Colonic mucosa (tissue), 4 donors: Measurements from ENCODE around the gene ASB10. TPM values are rescaled to one million over a fixed set of nuclear protein-coding genes. Genes with fewer than 3 reads are reported as not detected.

Source experiments
- DNase-seq: peaks from one replicate; pipeline ENCODE4 v3.0.0-alpha.2; 2020
- H3K27ac ChIP-seq: fragments of 200-600 bp; one replicate; pipeline ENCODE4 v1.8.0; 2021
- H3K27me3 ChIP-seq: fragments of 200-600 bp; one replicate; pipeline ENCODE4 v1.8.0; 2021
- H3K36me3 ChIP-seq: fragments of 200-600 bp; one replicate; pipeline ENCODE4 v1.8.0; 2021
- H3K4me1 ChIP-seq: fragments of 200-600 bp; one replicate; pipeline ENCODE4 v1.8.0; 2021; ENCODE audit warnings: mild to moderate bottlenecking
- H3K4me3 ChIP-seq: fragments of 200-600 bp; one replicate; pipeline ENCODE4 v1.8.0; 2021
- H3K9ac ChIP-seq, 2 donors: one replicate each; pipeline ENCODE4 v1.7.0; 2013; ENCODE audit warnings: control low read depth in 2 of 2, low read depth in 2 of 2, low read length in 2 of 2
- H3K9me3 ChIP-seq: fragments of 200-600 bp; one replicate; pipeline ENCODE4 v1.8.0; 2021
- CTCF ChIP-seq: fragments of 200-600 bp; IDR thresholded peaks from one replicate; pipeline ENCODE4 v1.8.0; 2022; ENCODE audit warnings: antibody characterized with exemption, mild to moderate bottlenecking
- intact Hi-C: fragments of 100-400 bp; cut with DNase I; formaldehyde crosslinking; loops from one replicate; pipeline ENCODE4 v1.14.1; 2022
- total RNA-seq, 2 donors: library from RNA; stranded (reverse); fragmentation: NEBNext Ultra II Directional in 1 of 2; extraction: Animal tissue kit (Norgen Biotek cat#: 25700) in 1 of 2; gene quantifications; one replicate each; pipeline ENCODE4 v1.2.1, GENCODE V29; 2021
- donor health status: healthy.
- donor health status: DM: no; HTN: no; CAD: no.
- donor health status: DM: no; HTN: no; CAD: no.

Gene ASB10
- total RNA-seq, 2 donors from 2014 or later, result not detected

- Histone ChIP-seq H3K27ac (no peak overlapping the region), H3K9ac (no peak overlapping the region), H3K36me3 (no peaks in the 10 kb centered on the region), H3K4me1 (no peaks in the 10 kb centered on the region), H3K9me3 (no peaks in the 10 kb centered on the region), H3K4me3 (no peak overlapping the region), H3K27me3 (no peaks in the 10 kb centered on the region)
- no peak for TF ChIP-seq CTCF
- intact Hi-C loops, result no loop called here
- no peak for DNase-seq
These were observed 50.9 kb downstream of the ASB10 start for GRCh38 chr7:151135866-151136843.

- Histone ChIP-seq H3K9ac (no peak overlapping the region), H3K9me3 (no peaks in the 10 kb centered on the region), H3K36me3 (no peaks in the 10 kb centered on the region), H3K4me3 (no peak overlapping the region), H3K4me1 (no peaks in the 10 kb centered on the region), H3K27ac (no peak overlapping the region), H3K27me3 (no peaks in the 10 kb centered on the region)
- intact Hi-C loops, result no loop called here
- TF ChIP-seq CTCF, result no peak
- DNase-seq, result no peak
These were observed 51.6 kb downstream of the ASB10 start for GRCh38 chr7:151135525-151135845.

GRCh38 chr7:151134743-151135524, 52.1 kb downstream of the ASB10 start:
- DNase-seq, result no peak
- H3K4me3 ChIP-seq, result no peak overlapping the region
- no peak overlapping the region for H3K27ac ChIP-seq
- TF ChIP-seq CTCF, result no peak
- H3K27me3 ChIP-seq, result no peaks in the 10 kb centered on the region
- no peak overlapping the region for H3K9ac ChIP-seq
- H3K4me1 ChIP-seq, result no peaks in the 10 kb centered on the region
- intact Hi-C loops, result no loop called here
- H3K9me3 ChIP-seq, result no peaks in the 10 kb centered on the region
- H3K36me3 ChIP-seq, result no peaks in the 10 kb centered on the region

GRCh38 chr7:151133986-151134742, 52.9 kb downstream of the ASB10 start:
- no peak for TF ChIP-seq CTCF
- Histone ChIP-seq H3K36me3 (no peaks in the 10 kb centered on the region), H3K4me1 (no peaks in the 10 kb centered on the region), H3K27me3 (no peaks in the 10 kb centered on the region), H3K9ac (no peak overlapping the region), H3K27ac (no peak overlapping the region), H3K4me3 (no peak overlapping the region), H3K9me3 (no peaks in the 10 kb centered on the region)
- intact Hi-C loops, result no loop called here
- DNase-seq, result no peak

GRCh38 chr7:151133266-151133985, 53.6 kb downstream of the ASB10 start:
- TF ChIP-seq CTCF, result no peak
- intact Hi-C loops, result no loop called here
- no peak overlapping the region for H3K4me3 ChIP-seq
- no peaks in the 10 kb centered on the region for H3K36me3 ChIP-seq
- H3K27me3 ChIP-seq, result no peaks in the 10 kb centered on the region
- H3K9me3 ChIP-seq, result no peaks in the 10 kb centered on the region
- no peaks in the 10 kb centered on the region for H3K4me1 ChIP-seq
- H3K9ac ChIP-seq, result no peak overlapping the region
- no peak for DNase-seq
- no peak overlapping the region for H3K27ac ChIP-seq
